Right lobe of liver (tissue), 6 donors: ENCODE results near the gene IRS4. TPM values are rescaled to one million over a fixed set of nuclear protein-coding genes. Genes with fewer than 3 reads are reported as not detected.

Source experiments
- ATAC-seq, 4 donors: fragments of 200-7000 bp; cut with Tn5 transposase; one replicate each; pipeline ENCODE4 v1.9.1; 2020; ENCODE audit warnings: mild to moderate bottlenecking in 4 of 4, moderate library complexity in 4 of 4
- DNase-seq, 3 donors: peaks; one replicate each; pipeline ENCODE4 v3.0.0-alpha.2; 2020
- H3K27ac ChIP-seq, 3 donors: fragments of 200-600 bp; one replicate each; pipeline ENCODE4 v1.8.0; 2022
- H3K27me3 ChIP-seq, 2 donors: fragments of 200-600 bp; one replicate each; pipeline ENCODE4 v1.8.0; 2022
- H3K36me3 ChIP-seq, 4 donors: fragments of 200-600 bp; sonication (generic) in 1 of 4; one replicate each; pipeline versions ENCODE4 v1.5.1 to v1.8.0; 2017 to 2022; ENCODE audit warnings: control low read depth in 1 of 4
- H3K4me1 ChIP-seq, 4 donors: fragments of 200-600 bp; sonication (generic) in 1 of 4; one replicate each; pipeline versions ENCODE4 v1.5.1 to v1.8.0; 2017 to 2022; ENCODE audit warnings: control low read depth in 1 of 4
- H3K4me3 ChIP-seq, 3 donors: fragments of 200-600 bp; one replicate each; pipeline ENCODE4 v1.8.0; 2022
- H3K9me3 ChIP-seq, 4 donors: fragments of 200-600 bp; sonication (generic) in 1 of 4; one replicate each; pipeline versions ENCODE4 v1.5.1 to v1.8.0; 2017 to 2022; ENCODE audit warnings: control low read depth in 1 of 4
- CTCF ChIP-seq, 4 donors: fragments of 200-600 bp in 3 of 4; fragments of 450-650 bp in 1 of 4; IDR thresholded peaks; one replicate each; pipeline versions ENCODE4 v1.5.1 to v1.8.0; 2016 to 2022; ENCODE audit warnings: antibody characterized with exemption in 4 of 4, mild to moderate bottlenecking in 2 of 4
- POLR2A ChIP-seq: fragments of 450-650 bp; IDR thresholded peaks from one replicate; pipeline ENCODE4 v1.6.1; 2017; ENCODE audit warnings: antibody characterized with exemption, mild to moderate bottlenecking
- WGBS: methylation state at CpG from one replicate; pipeline ENCODE4 v1.1.6; 2018; ENCODE audit warnings: low coverage, low lambda C conversion rate; ENCODE audit not compliant: insufficient coverage; ENCODE audit errors: missing lambda C conversion rate; 5-methylcytosine and 5-hydroxymethylcytosine counted together
- intact Hi-C, 2 donors: fragments of 100-400 bp; cut with DNase I; formaldehyde crosslinking; loops; one replicate each; pipeline versions ENCODE4 v1.11.2 to v1.14.1; 2022
- total RNA-seq, 6 experiments: library from RNA; depleted of rRNA in 2 of 6; stranded (reverse); fragments of >200 nt in 2 of 6; fragmentation: NEBNext Ultra II Directional in 3 of 6; extraction: Animal tissue kit (Norgen Biotek cat#: 25700) in 3 of 6; gene quantifications; one replicate each; pipeline versions ENCODE4 v1.1.0 to v1.2.4, GENCODE V29; 2016 to 2023
- donor health status: DM: no; HTN: yes; CAD: no.
- donor health status: DM: no; HTN: no; CAD: no.
- donor health status: DM: no; HTN: no; CAD: no.
- donor health status: DM: no; HTN: yes; CAD: no.
- donor health status: DM: no; HTN: yes; CAD: no.

Gene IRS4
- total RNA-seq, 6 experiments from 2014 or later, result not detected

- H3K27ac ChIP-seq, result no peak overlapping the region
- H3K9me3 ChIP-seq, result no peaks in the 10 kb centered on the region
- H3K36me3 ChIP-seq, result no peaks in the 10 kb centered on the region
- DNase-seq, result no peak
- no peak overlapping the region for H3K4me3 ChIP-seq
- no peaks in the 10 kb centered on the region for H3K4me1 ChIP-seq
- ATAC-seq, result no peak
- peaks cover 0 to 24% of the 10 kb centered on the region in 2 donors for H3K27me3 ChIP-seq
- TF ChIP-seq POLR2A (no peak), CTCF (IDR thresholded peaks at IDR 0.05) (no peak)
- 28% methylated on average over 19 of the region's 39 CpGs for WGBS
- intact Hi-C loops, result no loop called here
Observed at GRCh38 chrX:108732630-108733321, 3.6 kb downstream of the IRS4 start.

- Histone ChIP-seq H3K27ac (no peak overlapping the region), H3K27me3 (peaks cover 0 to 24% of the 10 kb centered on the region in 2 donors), H3K4me3 (no peak overlapping the region), H3K36me3 (no peaks in the 10 kb centered on the region), H3K4me1 (no peaks in the 10 kb centered on the region), H3K9me3 (no peaks in the 10 kb centered on the region)
- DNase-seq (no peak), ATAC-seq (no peak)
- WGBS, result 0% methylated on average over 2 of the region's 2 CpGs
- intact Hi-C loops, result no loop called here
- no peak for TF ChIP-seq POLR2A
- TF ChIP-seq CTCF (IDR thresholded peaks at IDR 0.05), result no peak
Observed at GRCh38 chrX:108731153-108731552, 5.2 kb downstream of the IRS4 start.

GRCh38 chrX:108726748-108727147 is 9.6 kb downstream of the IRS4 start:
- 66% methylated on average over 2 of the region's 3 CpGs for WGBS
- Histone ChIP-seq H3K36me3 (no peaks in the 10 kb centered on the region), H3K27ac (no peak overlapping the region), H3K9me3 (no peaks in the 10 kb centered on the region), H3K27me3 (peaks cover 0 to 22% of the 10 kb centered on the region in 2 donors), H3K4me1 (no peaks in the 10 kb centered on the region), H3K4me3 (no peak overlapping the region)
- intact Hi-C loops, result no loop called here
- DNase-seq (no peak), ATAC-seq (no peak)
- TF ChIP-seq POLR2A (no peak), CTCF (IDR thresholded peaks at IDR 0.05) (no peak)

GRCh38 chrX:108722561-108722960 is 13.8 kb downstream of the IRS4 start:
- 35% methylated on average over 2 of the region's 2 CpGs for WGBS
- Histone ChIP-seq H3K4me1 (no peaks in the 10 kb centered on the region), H3K9me3 (no peaks in the 10 kb centered on the region), H3K4me3 (no peak overlapping the region), H3K36me3 (no peaks in the 10 kb centered on the region), H3K27me3 (peaks cover 0 to 5% of the 10 kb centered on the region in 2 donors), H3K27ac (no peak overlapping the region)
- ATAC-seq, result no peak
- no peak for DNase-seq
- TF ChIP-seq CTCF (IDR thresholded peaks at IDR 0.05), result no peak
- no peak for TF ChIP-seq POLR2A
- intact Hi-C loops, result no loop called here
